SK-N-SH (cell line): ENCODE results near the gene SIRPD. TPM values are rescaled to one million over a fixed set of nuclear protein-coding genes. Genes with fewer than 3 reads are reported as not detected.

Source experiments
- CTCF ChIA-PET: fragments of 300-600, 350-600 bp; formaldehyde crosslinking; extraction: SDS; loops from one replicate; lab custom pipeline; 2021; lab: Yijun Ruan, JAX
- POLR2A ChIA-PET: fragments of 350-600 bp; sonication (Branson Sonifier 250); formaldehyde crosslinking; extraction: SDS; loops from one replicate; lab custom pipeline; 2020; ENCODE audit warnings: antibody characterized with exemption, inconsistent platforms; lab: Yijun Ruan, JAX
- DNase-seq: peaks from one replicate; pipeline ENCODE4 v3.0.0; 2012
- H2AFZ ChIP-seq: fragments of 200-600 bp; sonication (generic); 2 replicates; pipeline ENCODE4 v1.8.1; 2016; ENCODE audit warnings: antibody characterized with exemption, mild to moderate bottlenecking, low read depth
- H3F3A ChIP-seq: fragments of 200-600 bp; sonication (generic); replicated peaks from 2 replicates; pipeline ENCODE3; 2016; ENCODE audit warnings: antibody characterized with exemption, mild to moderate bottlenecking; ENCODE audit not compliant: insufficient read depth
- H3K27ac ChIP-seq, 2 experiments: fragments of 200-500 bp in 1 of 2; fragments of 200-600 bp in 1 of 2; sonication (Bioruptor generic) in 1 of 2; sonication (generic), shearing (Covaris generic) in 1 of 2; 2 replicates each; pipeline versions ENCODE4 v1.5.1 to v1.6.1; 2014 to 2016; ENCODE audit warnings: low read depth in 2 of 2, inconsistent platforms in 1 of 2, low read length in 1 of 2, mild to moderate bottlenecking in 1 of 2, mixed read lengths in 1 of 2
- H3K27me3 ChIP-seq: fragments of 200-600 bp; sonication (generic), shearing (Covaris generic); 2 replicates; pipeline ENCODE4 v1.6.1; 2016; ENCODE audit warnings: mixed run types; ENCODE audit not compliant: insufficient read depth
- H3K36me3 ChIP-seq, 2 experiments: fragments of 200-500 bp in 1 of 2; fragments of 200-600 bp in 1 of 2; sonication (Bioruptor generic) in 1 of 2; sonication (generic) in 1 of 2; replicated peaks in 1 of 2; 2 replicates each; pipeline versions ENCODE3 to v1.5.1; 2014 to 2016; ENCODE audit warnings: low read length in 1 of 2, mild to moderate bottlenecking in 1 of 2; ENCODE audit not compliant: insufficient read depth in 2 of 2, control insufficient read depth in 1 of 2
- H3K4me1 ChIP-seq, 2 experiments: fragments of 200-500 bp in 1 of 2; fragments of 200-600 bp in 1 of 2; sonication (Bioruptor generic) in 1 of 2; sonication (generic), shearing (Covaris generic) in 1 of 2; 2 replicates each; pipeline versions ENCODE4 v1.5.1 to v1.6.1; 2014 to 2016; ENCODE audit warnings: low read depth in 1 of 2, low read length in 1 of 2, mixed run types in 1 of 2; ENCODE audit not compliant: insufficient read depth in 2 of 2, control insufficient read depth in 1 of 2
- H3K4me2 ChIP-seq: fragments of 200-600 bp; sonication (generic), shearing (Covaris generic); 2 replicates; pipeline ENCODE4 v1.6.1; 2017; ENCODE audit warnings: mixed run types
- H3K4me3 ChIP-seq, 2 experiments: fragments of 200-500 bp in 1 of 2; fragments of 200-600 bp in 1 of 2; sonication (Bioruptor generic) in 1 of 2; sonication (generic), shearing (Covaris generic) in 1 of 2; 2 replicates each; pipeline versions ENCODE4 v1.5.1 to v1.8.1; 2014 to 2016; ENCODE audit warnings: low read depth in 2 of 2, inconsistent platforms in 1 of 2, low read length in 1 of 2, mild to moderate bottlenecking in 1 of 2, mixed read lengths in 1 of 2, moderate library complexity in 1 of 2
- H3K79me2 ChIP-seq: fragments of 200-600 bp; sonication (generic); 2 replicates; pipeline ENCODE4 v1.8.1; 2017; ENCODE audit warnings: mild to moderate bottlenecking; ENCODE audit not compliant: insufficient read depth
- H3K9ac ChIP-seq: fragments of 200-600 bp; sonication (generic); 2 replicates; pipeline ENCODE4 v1.6.1; 2017; ENCODE audit warnings: mixed run types
- H3K9me2 ChIP-seq: fragments of 200-600 bp; sonication (generic); 2 replicates; pipeline ENCODE4 v1.6.1; 2017; ENCODE audit warnings: mixed run types
- H3K9me3 ChIP-seq: fragments of 200-600 bp; sonication (generic); 2 replicates; pipeline ENCODE4 v1.6.1; 2017; ENCODE audit warnings: mixed run types, mild to moderate bottlenecking, moderate library complexity
- H4K20me1 ChIP-seq: fragments of 200-600 bp; sonication (generic); 2 replicates; pipeline ENCODE4 v1.6.1; 2017; ENCODE audit warnings: mild to moderate bottlenecking, mixed run types; ENCODE audit not compliant: insufficient read depth
- CHD2 ChIP-seq: fragments of 150-350 bp; IDR thresholded peaks from 2 replicates; pipeline ENCODE4 v1.6.1; 2018; ENCODE audit warnings: low read length; ENCODE audit not compliant: partially characterized antibody
- ELF1 ChIP-seq: IDR thresholded peaks from 2 replicates; pipeline ENCODE4 v1.4.0; 2012
- EP300 ChIP-seq, 2 experiments: IDR thresholded peaks; 2 replicates each; pipeline versions ENCODE4 v1.4.0 to v1.6.1; 2012; ENCODE audit warnings: borderline replicate concordance in 1 of 2, low read depth in 1 of 2, low read length in 1 of 2
- MEF2A ChIP-seq: IDR thresholded peaks from 2 replicates; pipeline ENCODE4 v1.4.0; 2012; ENCODE audit warnings: low read depth, borderline replicate concordance
- MXI1 ChIP-seq: IDR thresholded peaks from 2 replicates; pipeline ENCODE4 v1.6.1; 2012; ENCODE audit warnings: mild to moderate bottlenecking, low read depth, low read length, improper control_type of control experiment
- NRF1 ChIP-seq: IDR thresholded peaks from 2 replicates; pipeline ENCODE4 v1.6.1; 2012; ENCODE audit warnings: low read depth, mild to moderate bottlenecking, low read length
- RAD21 ChIP-seq: IDR thresholded peaks from 2 replicates; pipeline ENCODE4 v1.6.1; 2012; ENCODE audit warnings: mild to moderate bottlenecking, low read length
- SIN3A ChIP-seq: IDR thresholded peaks from 2 replicates; pipeline ENCODE4 v1.6.1; 2012; ENCODE audit warnings: low read depth, mild to moderate bottlenecking, low read length, moderate library complexity, borderline replicate concordance
- SMC3 ChIP-seq: IDR thresholded peaks from 2 replicates; pipeline ENCODE4 v1.6.1; 2012; ENCODE audit warnings: low read depth, low read length, improper control_type of control experiment
- TAF1 ChIP-seq: IDR thresholded peaks from 2 replicates; pipeline ENCODE4 v1.6.1; 2012; ENCODE audit warnings: low read depth, mild to moderate bottlenecking, low read length, moderate library complexity, borderline replicate concordance
- WGBS: methylation state at CpG from one replicate; pipeline ENCODE4 v1.1.6; 2017; ENCODE audit warnings: low lambda C conversion rate; 5-methylcytosine and 5-hydroxymethylcytosine counted together
- polyA plus RNA-seq, 3 experiments: library from polyadenylated mRNA; depleted of rRNA; stranded (reverse); fragments of >200 nt; gene quantifications; 2 replicates each; pipeline ENCODE4 v1.2.3, GENCODE V29; 2012
- TF ChIP-seq, protein P1 (sequence below): fragments of 150-350 bp; IDR thresholded peaks from 2 replicates; pipeline ENCODE4 v1.6.1; 2016; ENCODE audit warnings: mild to moderate bottlenecking, low read depth, low read length
- TF ChIP-seq, protein P2 (sequence below): IDR thresholded peaks from 2 replicates; pipeline ENCODE4 v1.4.0; 2012; ENCODE audit warnings: low read depth
- TF ChIP-seq, protein P3 (sequence below): IDR thresholded peaks from 2 replicates; pipeline ENCODE4; 2012
- TF ChIP-seq, protein P4 (sequence below): fragments of 200-600 bp; sonication (generic); IDR thresholded peaks from 2 replicates; pipeline ENCODE4 v1.6.1; 2017; ENCODE audit warnings: antibody characterized with exemption, mild to moderate bottlenecking, moderate library complexity

SIRPD gene
- polyA plus RNA-seq, 1 of the 3 experiments (the other 2 are of a cell fraction), result not detected

DNA sequence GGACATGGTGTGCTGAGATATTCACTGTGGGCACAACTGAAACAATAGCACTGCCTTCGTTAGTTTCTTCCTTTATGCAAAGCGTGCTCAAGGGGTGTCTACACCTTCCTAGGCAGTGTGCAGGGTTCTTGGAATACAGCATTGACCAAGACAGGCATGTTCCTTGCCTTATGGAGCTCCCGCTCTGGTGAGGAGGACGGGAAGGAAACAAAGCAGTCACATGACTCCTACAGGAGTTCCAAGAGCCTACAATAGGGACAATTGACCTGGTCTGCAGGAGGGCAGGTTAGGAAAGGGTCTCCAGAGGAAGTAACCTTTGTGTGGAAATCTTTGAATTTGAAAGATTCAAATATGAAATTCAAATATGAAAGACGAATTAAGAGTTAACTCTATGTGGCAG lies 40.5 kb downstream of the SIRPD start:
- H3K9me2 ChIP-seq, result no peaks in the 10 kb centered on the region
- H3F3A ChIP-seq, result no peaks in the 10 kb centered on the region
- ChIA-PET CTCF (interaction anchor here (1.0 to 1.4 kb wide), 2 partner anchors 13 to 29 kb away, joined by 3 to 5 read pairs; no protein-coding TSS in a partner anchor), POLR2A (no interaction called here)
- no peaks in the 10 kb centered on the region for H3K4me1 ChIP-seq
- no peaks in the 10 kb centered on the region; the same call in 1 of the 2 replicates for H3K27me3 ChIP-seq
- no peak overlapping the region for H3K4me3 ChIP-seq
- H3K27ac ChIP-seq, result no peak overlapping the region
- no peaks in the 10 kb centered on the region for H4K20me1 ChIP-seq
- H3K9me3 ChIP-seq, result no peaks in the 10 kb centered on the region
- no peak overlapping the region for H3K4me2 ChIP-seq
- H3K79me2 ChIP-seq, result no peaks in the 10 kb centered on the region
- 19% methylated on average over 5 of the region's 5 CpGs for WGBS
- TF ChIP-seq SIN3A (no peak), ELF1 (no peak), MEF2A (no peak), RAD21 (no peak)
- no peak for DNase-seq
- no peak overlapping the region for H3K9ac ChIP-seq
- H2AFZ ChIP-seq, result no peak overlapping the region
- H3K36me3 ChIP-seq, result no peaks in the 10 kb centered on the region

DNA sequence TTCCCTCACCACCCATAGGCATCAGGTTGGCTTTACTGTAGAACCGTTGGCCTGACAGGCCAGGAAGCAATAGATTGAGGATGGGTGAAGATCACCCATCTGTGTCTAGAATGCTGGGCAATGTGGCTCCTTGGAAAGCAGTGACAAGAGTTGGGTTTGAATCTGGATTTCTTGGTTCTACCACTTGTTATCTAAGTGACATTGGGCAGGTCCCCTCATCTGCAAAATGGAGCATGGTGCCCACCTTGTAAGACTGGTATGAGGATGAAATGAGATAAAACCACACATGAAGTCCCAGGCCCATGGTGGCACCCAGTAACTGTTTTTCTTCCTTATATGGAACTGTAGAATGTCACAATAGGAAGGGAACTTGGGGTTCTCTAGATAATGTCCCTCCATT lies 43.7 kb downstream of the SIRPD start:
- TF ChIP-seq TAF1 (no peak), SIN3A (no peak), NRF1 (no peak), MXI1 (no peak), RAD21 (no peak), CHD2 (no peak), MEF2A (no peak), EP300 (IDR thresholded peaks at IDR 0.05; ENCODE audit: borderline replicate concordance in 1 of 2, low read depth in 1 of 2, low read length in 1 of 2) (no peak), SMC3 (no peak)
- TF ChIP-seq, protein P1, sequence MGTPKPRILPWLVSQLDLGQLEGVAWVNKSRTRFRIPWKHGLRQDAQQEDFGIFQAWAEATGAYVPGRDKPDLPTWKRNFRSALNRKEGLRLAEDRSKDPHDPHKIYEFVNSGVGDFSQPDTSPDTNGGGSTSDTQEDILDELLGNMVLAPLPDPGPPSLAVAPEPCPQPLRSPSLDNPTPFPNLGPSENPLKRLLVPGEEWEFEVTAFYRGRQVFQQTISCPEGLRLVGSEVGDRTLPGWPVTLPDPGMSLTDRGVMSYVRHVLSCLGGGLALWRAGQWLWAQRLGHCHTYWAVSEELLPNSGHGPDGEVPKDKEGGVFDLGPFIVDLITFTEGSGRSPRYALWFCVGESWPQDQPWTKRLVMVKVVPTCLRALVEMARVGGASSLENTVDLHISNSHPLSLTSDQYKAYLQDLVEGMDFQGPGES, result no peak
- TF ChIP-seq, protein P2, sequence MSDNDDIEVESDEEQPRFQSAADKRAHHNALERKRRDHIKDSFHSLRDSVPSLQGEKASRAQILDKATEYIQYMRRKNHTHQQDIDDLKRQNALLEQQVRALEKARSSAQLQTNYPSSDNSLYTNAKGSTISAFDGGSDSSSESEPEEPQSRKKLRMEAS, result no peak
- TF ChIP-seq, protein P3, sequence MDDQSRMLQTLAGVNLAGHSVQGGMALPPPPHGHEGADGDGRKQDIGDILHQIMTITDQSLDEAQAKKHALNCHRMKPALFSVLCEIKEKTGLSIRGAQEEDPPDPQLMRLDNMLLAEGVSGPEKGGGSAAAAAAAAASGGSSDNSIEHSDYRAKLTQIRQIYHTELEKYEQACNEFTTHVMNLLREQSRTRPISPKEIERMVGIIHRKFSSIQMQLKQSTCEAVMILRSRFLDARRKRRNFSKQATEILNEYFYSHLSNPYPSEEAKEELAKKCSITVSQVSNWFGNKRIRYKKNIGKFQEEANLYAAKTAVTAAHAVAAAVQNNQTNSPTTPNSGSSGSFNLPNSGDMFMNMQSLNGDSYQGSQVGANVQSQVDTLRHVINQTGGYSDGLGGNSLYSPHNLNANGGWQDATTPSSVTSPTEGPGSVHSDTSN, result no peak
- TF ChIP-seq, protein P4, sequence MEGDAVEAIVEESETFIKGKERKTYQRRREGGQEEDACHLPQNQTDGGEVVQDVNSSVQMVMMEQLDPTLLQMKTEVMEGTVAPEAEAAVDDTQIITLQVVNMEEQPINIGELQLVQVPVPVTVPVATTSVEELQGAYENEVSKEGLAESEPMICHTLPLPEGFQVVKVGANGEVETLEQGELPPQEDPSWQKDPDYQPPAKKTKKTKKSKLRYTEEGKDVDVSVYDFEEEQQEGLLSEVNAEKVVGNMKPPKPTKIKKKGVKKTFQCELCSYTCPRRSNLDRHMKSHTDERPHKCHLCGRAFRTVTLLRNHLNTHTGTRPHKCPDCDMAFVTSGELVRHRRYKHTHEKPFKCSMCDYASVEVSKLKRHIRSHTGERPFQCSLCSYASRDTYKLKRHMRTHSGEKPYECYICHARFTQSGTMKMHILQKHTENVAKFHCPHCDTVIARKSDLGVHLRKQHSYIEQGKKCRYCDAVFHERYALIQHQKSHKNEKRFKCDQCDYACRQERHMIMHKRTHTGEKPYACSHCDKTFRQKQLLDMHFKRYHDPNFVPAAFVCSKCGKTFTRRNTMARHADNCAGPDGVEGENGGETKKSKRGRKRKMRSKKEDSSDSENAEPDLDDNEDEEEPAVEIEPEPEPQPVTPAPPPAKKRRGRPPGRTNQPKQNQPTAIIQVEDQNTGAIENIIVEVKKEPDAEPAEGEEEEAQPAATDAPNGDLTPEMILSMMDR, result no peak
- TF ChIP-seq, all 33 proteins: peak for 0
- no peak overlapping the region for H2AFZ ChIP-seq
- H3K36me3 ChIP-seq, result no peaks in the 10 kb centered on the region
- no peaks in the 10 kb centered on the region for H4K20me1 ChIP-seq
- H3K9me3 ChIP-seq, result no peaks in the 10 kb centered on the region
- ChIA-PET POLR2A (no interaction called here), CTCF (interaction anchor here (0.7 to 3.1 kb wide), 2 partner anchors 10 to 49 kb away, joined by 3 to 14 read pairs; no protein-coding TSS in a partner anchor)
- no peak for DNase-seq
- H3K4me1 ChIP-seq, result no peaks in the 10 kb centered on the region
- peaks cover 10% of the 10 kb centered on the region; the same call in 1 of the 2 replicates for H3K27me3 ChIP-seq
- no peaks in the 10 kb centered on the region for H3K9me2 ChIP-seq
- WGBS, result 0% methylated on average over 1 of the region's 1 CpG
- no peak overlapping the region for H3K9ac ChIP-seq
- no peak overlapping the region for H3K4me2 ChIP-seq
- H3K4me3 ChIP-seq, result no peak overlapping the region
- no peaks in the 10 kb centered on the region for H3K79me2 ChIP-seq
- H3F3A ChIP-seq, result no peaks in the 10 kb centered on the region
- H3K27ac ChIP-seq, result no peak overlapping the region
